NCI-H187 (cell line): Measurements from ENCODE around the gene ZNF580.

Experiments used
- DNase-seq, 2 experiments: peaks; one replicate each; lab custom pipeline; 2025; lab: John Stamatoyannopoulos, UW

The ZNF580 gene

GRCh38 chr19:55624109-55625003 lies 16.4 kb upstream of the ZNF580 start, which contains the start of gene ZNF784:
ZNF784 (minus strand) TSS chr19:55624566; CDS start chr19:55624561, 5 bp downstream.
- peak; percentile 88 to 96 for DNase-seq

GRCh38 chr19:55625004-55625326 lies 15.8 kb upstream of the ZNF580 start:
- DNase-seq, result no peak

DNA sequence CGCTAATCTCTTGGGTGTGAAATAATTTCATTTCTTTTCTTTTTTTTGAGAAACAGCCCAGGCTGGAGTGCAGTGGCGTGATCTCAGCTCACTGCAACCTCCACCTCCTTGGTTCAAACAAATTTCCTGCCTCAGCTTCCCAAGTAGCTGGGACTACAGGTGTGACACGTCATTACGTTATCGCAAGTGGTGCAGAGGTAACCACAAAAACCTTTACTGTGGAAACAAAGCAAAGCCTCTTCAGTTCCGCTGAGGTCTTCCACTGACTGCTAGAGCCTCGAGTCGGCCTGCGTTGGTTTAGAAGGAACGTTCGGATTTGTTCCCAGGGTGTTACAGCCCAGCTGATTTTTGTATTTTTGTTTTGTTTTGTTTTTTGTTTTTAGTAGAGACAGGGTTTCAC lies 14.5 kb upstream of the ZNF580 start:
- no peak for DNase-seq

DNA sequence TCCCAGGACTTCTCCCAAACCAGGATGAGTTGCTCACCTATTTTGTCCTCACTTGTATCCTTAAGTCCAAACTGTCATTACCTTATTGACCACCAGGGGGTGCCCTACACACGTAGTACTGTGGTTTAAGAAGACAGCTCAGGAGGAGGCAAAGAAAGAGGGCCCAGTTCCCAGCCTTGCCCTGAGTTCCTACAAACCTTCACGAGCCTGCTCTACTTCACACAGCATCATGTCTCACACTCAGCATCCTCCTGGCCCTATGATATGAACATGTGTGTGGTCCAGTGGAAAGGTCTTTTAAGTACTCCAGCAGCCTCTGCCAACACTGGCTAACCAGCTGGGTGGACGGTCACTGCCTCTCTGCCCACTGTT lies 8.4 kb upstream of the ZNF580 start:
- DNase-seq, result peak; percentile 86 to 93

- no peak for DNase-seq
Observed at GRCh38 chr19:55633861-55634260, 6.9 kb upstream of the ZNF580 start.

DNA sequence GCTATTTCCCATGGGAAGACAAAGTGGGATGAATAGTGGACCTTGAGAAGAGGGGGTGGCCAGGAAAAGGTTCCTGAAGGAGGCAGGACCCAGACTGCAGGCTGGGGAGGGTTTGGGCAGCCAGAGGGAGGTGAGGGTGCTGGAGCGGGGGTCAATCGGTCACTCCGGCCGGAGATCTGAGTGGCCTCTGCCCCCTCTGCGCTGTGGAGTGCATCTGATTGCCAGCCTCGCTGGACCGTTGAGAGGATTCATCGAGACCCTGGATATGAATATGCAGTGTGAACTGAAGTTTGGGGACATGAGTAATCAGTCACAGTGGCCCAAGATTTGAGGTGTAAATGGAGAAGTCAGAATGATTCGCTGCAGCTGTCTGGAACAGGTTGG lies 5.5 kb upstream of the ZNF580 start:
- DNase-seq, result no peak

GRCh38 chr19:55635856-55636440 lies 4.9 kb upstream of the ZNF580 start:
- DNase-seq, result no peak

GRCh38 chr19:55636723-55637122 lies 4.1 kb upstream of the ZNF580 start:
- DNase-seq, result no peak

GRCh38 chr19:55637534-55637933 lies 3.3 kb upstream of the ZNF580 start:
- DNase-seq, result no peak

DNA sequence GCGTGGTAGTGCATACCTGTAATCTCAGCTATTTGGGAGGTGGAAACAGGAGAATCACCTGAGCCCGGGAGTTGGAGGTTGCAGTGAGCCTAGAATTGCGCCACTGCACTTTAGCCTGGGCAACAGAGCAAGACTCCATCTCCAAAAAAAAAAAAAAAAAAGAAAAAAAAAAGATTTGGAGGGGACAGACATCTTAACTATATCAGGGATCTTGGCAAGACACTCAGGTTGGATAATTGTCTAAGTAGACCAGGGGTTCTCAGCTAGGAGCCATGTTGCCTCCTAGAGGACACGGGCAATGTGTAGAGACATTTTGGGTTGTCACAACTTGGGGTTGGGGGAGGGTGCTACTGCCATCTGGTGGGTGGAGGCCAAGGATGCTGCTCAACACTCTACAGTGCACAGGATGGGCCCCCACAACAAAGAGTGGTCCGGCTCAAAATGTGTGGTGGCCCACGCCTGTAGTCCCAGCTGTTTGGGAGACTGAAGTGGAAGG lies 1.9 kb upstream of the ZNF580 start:
- DNase-seq, result no peak

- peak; percentile 25 to 49 for DNase-seq
Observed at GRCh38 chr19:55640043-55640576, 692 bp upstream of the ZNF580 start.

GRCh38 chr19:55641426-55642152 lies 787 bp downstream of the ZNF580 start:
- DNase-seq, result no peak

GRCh38 chr19:55642153-55643002 lies 1.6 kb downstream of the ZNF580 start:
- DNase-seq, result no peak

GRCh38 chr19:55643003-55643886 lies 2.4 kb downstream of the ZNF580 start, which contains the start of gene ZNF581:
ZNF581 (plus strand) TSS chr19:55643649; CDS start chr19:55644572, 923 bp downstream.
- peak; percentile 20 to 51 for DNase-seq

GRCh38 chr19:55643887-55644176 lies 3.0 kb downstream of the ZNF580 start:
- DNase-seq, result no peak

DNA sequence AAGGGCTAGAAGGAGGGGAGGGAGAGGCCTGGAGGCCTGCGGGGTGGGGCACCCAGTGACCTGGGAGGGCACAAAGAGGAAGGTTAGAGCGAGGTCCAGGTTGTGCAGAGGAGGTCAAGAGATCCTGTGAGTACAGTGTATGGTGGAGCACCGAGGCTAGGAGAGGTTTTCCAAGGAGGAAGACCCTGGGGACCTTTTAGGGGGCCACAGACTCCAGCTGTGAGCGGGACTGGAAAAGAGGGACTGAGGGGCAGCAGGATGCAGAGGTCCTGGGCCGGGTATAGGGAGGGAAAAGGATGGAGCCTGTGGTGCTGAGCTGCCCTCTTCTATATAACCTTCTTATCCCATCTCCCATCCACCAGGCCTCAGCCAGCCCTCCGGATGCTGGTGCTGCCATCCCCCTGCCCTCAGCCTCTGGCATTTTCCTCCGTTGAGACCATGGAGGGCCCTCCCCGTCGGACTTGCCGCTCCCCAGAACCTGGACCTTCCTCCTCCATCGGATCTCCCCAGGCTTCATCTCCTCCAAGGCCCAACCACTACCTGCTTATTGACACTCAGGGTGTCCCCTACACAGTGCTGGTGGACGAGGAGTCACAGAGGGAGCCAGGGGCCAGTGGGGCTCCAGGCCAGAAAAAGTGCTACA lies 3.5 kb downstream of the ZNF580 start:
- DNase-seq, result no peak

DNA sequence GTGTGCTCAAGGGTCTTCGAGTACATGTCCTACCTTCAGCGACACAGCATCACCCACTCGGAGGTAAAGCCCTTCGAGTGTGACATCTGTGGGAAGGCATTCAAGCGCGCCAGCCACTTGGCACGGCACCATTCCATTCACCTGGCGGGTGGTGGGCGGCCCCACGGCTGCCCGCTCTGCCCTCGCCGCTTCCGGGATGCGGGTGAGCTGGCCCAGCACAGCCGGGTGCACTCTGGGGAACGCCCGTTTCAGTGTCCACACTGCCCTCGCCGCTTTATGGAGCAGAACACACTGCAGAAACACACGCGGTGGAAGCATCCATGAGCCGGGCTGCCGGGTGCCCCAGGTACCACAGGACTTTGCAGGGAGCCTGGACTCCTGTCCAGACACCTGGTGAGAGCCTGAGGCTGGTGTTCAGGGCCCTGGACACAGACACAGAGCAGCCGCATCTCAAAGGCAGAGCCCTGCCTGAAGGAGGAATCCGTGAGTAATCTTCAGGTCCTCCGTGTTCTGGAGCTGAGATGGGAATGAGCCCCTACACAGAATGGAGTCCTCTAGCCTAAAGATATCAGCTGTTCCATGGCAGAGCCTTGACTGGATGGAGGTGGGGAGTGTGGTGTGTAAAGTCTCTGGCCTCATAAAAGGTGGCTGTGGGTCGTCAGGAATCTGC lies 4.2 kb downstream of the ZNF580 start:
- DNase-seq, result no peak

GRCh38 chr19:55645512-55645881 lies 4.7 kb downstream of the ZNF580 start:
- no peak for DNase-seq

- DNase-seq, result no peak
Observed at GRCh38 chr19:55646889-55647731, 6.3 kb downstream of the ZNF580 start.
